Measurements from ENCODE around the gene ARL4A. TPM values are rescaled to one million over a fixed set of nuclear protein-coding genes. Genes with fewer than 3 reads are reported as not detected.
"Not testable (repeated sequence)": the region's sequence is repeated elsewhere in the genome, so short reads cannot be mapped to it uniquely, and the experiment has no call there.

Gene ARL4A
- total and polyA plus RNA-seq, 2 of the 8 experiments (the other 6 are each of a cell fraction or from before 2014, with no cell fraction given) = 14.5 to 29.2 TPM

DNA sequence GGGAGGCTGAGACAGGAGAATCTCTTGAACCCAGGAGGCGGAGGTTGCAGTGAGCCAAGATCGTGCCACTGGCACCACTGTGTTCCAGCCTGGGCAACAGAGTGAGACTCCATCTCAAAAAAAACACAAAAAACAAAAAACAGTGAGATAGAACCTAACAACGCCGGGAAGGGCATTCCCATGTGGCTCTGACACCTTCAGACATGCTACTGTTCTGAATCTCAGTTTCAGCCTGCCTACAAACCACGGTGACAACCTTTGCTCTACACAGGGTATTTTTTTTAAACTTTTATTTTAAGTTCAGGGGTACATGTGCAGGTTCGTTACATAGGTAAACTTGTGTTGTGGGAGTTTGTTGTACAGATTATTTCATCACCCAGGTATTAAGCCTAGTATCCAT is 42.2 kb upstream of the ARL4A start:
- H4K5ac ChIP-seq (ENCODE audit: insufficient read length, low read depth, low read length); POLR2A ChIA-PET (ENCODE audit: partially characterized antibody); H3K4me2 ChIP-seq (ENCODE audit: insufficient read depth in 1 of 2, low read depth in 2 of 2, low read length in 2 of 2); H2AFZ ChIP-seq (ENCODE audit: low read length); H2AK5ac ChIP-seq (ENCODE audit: low read depth, low read length); H3K23me2 ChIP-seq (ENCODE audit: low read depth, low read length); DNase-seq (ENCODE audit: low read depth in 1 of 2, low spot score in 2 of 2); H3K27me3 ChIP-seq (replicated peaks in 1 of 4; ENCODE audit: control insufficient read depth in 3 of 4, extremely low read depth in 1 of 4, insufficient read depth in 3 of 4, low read length in 3 of 4); H3K4ac ChIP-seq (replicated peaks; ENCODE audit: insufficient read length, low read depth, low read length); H3K23ac ChIP-seq (ENCODE audit: insufficient read length); H3K9ac ChIP-seq (replicated peaks in 1 of 4; ENCODE audit: extremely low read depth in 1 of 4, low read depth in 3 of 4, low read length in 3 of 4); H3K18ac ChIP-seq (ENCODE audit: extremely low read depth, low read length); H2BK20ac ChIP-seq (ENCODE audit: low read length); H3K4me3 ChIP-seq (ENCODE audit: extremely low read depth in 1 of 4, insufficient read depth in 2 of 4, low read depth in 3 of 4, low read length in 4 of 4); H3K9me3 ChIP-seq (ENCODE audit: insufficient read depth in 2 of 2, low read depth in 1 of 2, low read length in 1 of 2); H2BK15ac ChIP-seq (ENCODE audit: low read length); H3K79me1 ChIP-seq (ENCODE audit: low read depth, low read length); H2BK120ac ChIP-seq (replicated peaks; ENCODE audit: low read depth, low read length); FAIRE-seq; H3K27ac ChIP-seq (ENCODE audit: low read depth, low read length); H3K36me3 ChIP-seq (ENCODE audit: control insufficient read depth in 2 of 4, insufficient read depth in 4 of 4, low read length in 3 of 4); H2BK5ac ChIP-seq (ENCODE audit: low read depth, low read length); H3K56ac ChIP-seq (replicated peaks; ENCODE audit: insufficient read length, low read depth, low read length); H3K79me2 ChIP-seq (ENCODE audit: control insufficient read depth in 1 of 2, insufficient read depth in 2 of 2, low read length in 2 of 2); H3K14ac ChIP-seq (ENCODE audit: insufficient read length); H2BK12ac ChIP-seq (ENCODE audit: low read depth, low read length); H4K8ac ChIP-seq (ENCODE audit: extremely low read depth, insufficient read depth, low read length); H3K4me1 ChIP-seq (replicated peaks in 1 of 4; ENCODE audit: control insufficient read depth in 3 of 4, insufficient read depth in 4 of 4, low read length in 3 of 4); H4K91ac ChIP-seq (replicated peaks; ENCODE audit: insufficient read length, low read length); H4K20me1 ChIP-seq (replicated peaks in 1 of 2; ENCODE audit: control insufficient read depth in 1 of 2, insufficient read depth in 2 of 2, low read length in 2 of 2): not testable (repeated sequence)
- WGBS, 2 experiments (ENCODE audit: extremely low coverage in 1 of 2, insufficient coverage in 1 of 2, insufficient read length in 1 of 2, insufficient replicate concordance in 2 of 2, low coverage in 1 of 2, low lambda C conversion rate in 2 of 2, missing lambda C conversion rate in 1 of 2) = 91% methylated on average over 6 of the region's 6 CpGs; no CpG with 5 or more reads in 1 of the 2 experiments
- CTCF ChIA-PET (ENCODE audit: partially characterized antibody) = interaction anchor here (0.8 to 1.6 kb wide), 3 partner anchors 30 to 120 kb away, joined by 3 to 6 read pairs (median 5); no protein-coding TSS in a partner anchor

Data from H1 (cell line).